ENCODE measurements around the gene NEK8. TPM values are rescaled to one million over a fixed set of nuclear protein-coding genes. Genes with fewer than 3 reads are reported as not detected.
A peak's percentile ranks its signal among the peaks of the same experiment; 100 is the strongest.

NEK8 gene
- total RNA-seq, 4 donors from 2014 or later: 2.1 to 9.5 (median 4.4) TPM

- TF ChIP-seq CTCF (IDR thresholded peaks at IDR 0.05): no peak
- no peak for TF ChIP-seq POLR2A (IDR thresholded peaks at IDR 0.05)
- intact Hi-C loops (cut with DNase I; ENCODE audit: low total_unique reads): no loop called here
- H3K4me3 ChIP-seq (ENCODE audit: low read depth, poor library complexity, severe bottlenecking): peak overlapping the region; percentile 17
- WGBS, 2 donors: 1 to 3% methylated on average over 11 to 21 of the region's 45 CpGs
- DNase-seq (ENCODE audit: low spot score in 2 of 2): peak in 1 of 2 donors; percentile 54
Measured at GRCh38 chr17:28725660-28726225, 2.8 kb upstream of the NEK8 start.

GRCh38 chr17:28726226-28726626 is 2.4 kb upstream of the NEK8 start, which contains the start of gene TLCD1:
TLCD1 (minus strand) TSS chr17:28726233; CDS start chr17:28726097, 136 bp downstream.
- intact Hi-C loops (cut with DNase I; ENCODE audit: low total_unique reads): no loop called here
- DNase-seq (ENCODE audit: low spot score in 2 of 2): peak; percentile 62 to 91
- TF ChIP-seq POLR2A (IDR thresholded peaks at IDR 0.05) (no peak), CTCF (IDR thresholded peaks at IDR 0.05) (no peak)
- WGBS, 2 donors: 0% methylated on average over 4 to 9 of the region's 49 CpGs
- peak within 1 kb of the TSS; percentile 56 for H3K4me3 ChIP-seq (ENCODE audit: low read depth, poor library complexity, severe bottlenecking)

- TF ChIP-seq POLR2A (IDR thresholded peaks at IDR 0.05) (no peak), CTCF (IDR thresholded peaks at IDR 0.05) (peak in 2 of 3 donors; percentile 46 to 99)
- DNase-seq (ENCODE audit: low spot score in 2 of 2): peak; percentile 92 to 98
- WGBS, 2 donors: 1% methylated on average over 45 to 55 of the region's 57 CpGs
- intact Hi-C loops (cut with DNase I; ENCODE audit: low total_unique reads): no loop called here
- peak overlapping the region; percentile 56 for H3K4me3 ChIP-seq (ENCODE audit: low read depth, poor library complexity, severe bottlenecking)
Measured at GRCh38 chr17:28726627-28727491, 1.7 kb upstream of the NEK8 start.

GRCh38 chr17:28729950-28730330 is 1.4 kb downstream of the NEK8 start:
- WGBS, 2 donors: 76 to 85% methylated on average over 11 of the region's 11 CpGs
- DNase-seq (ENCODE audit: low spot score in 2 of 2): no peak
- TF ChIP-seq CTCF (IDR thresholded peaks at IDR 0.05) (no peak), POLR2A (IDR thresholded peaks at IDR 0.05) (no peak)
- no peak overlapping the region for H3K4me3 ChIP-seq (ENCODE audit: low read depth, poor library complexity, severe bottlenecking)
- intact Hi-C loops (cut with DNase I; ENCODE audit: low total_unique reads): no loop called here

GRCh38 chr17:28733346-28733745 is 4.8 kb downstream of the NEK8 start:
- intact Hi-C loops (cut with DNase I; ENCODE audit: low total_unique reads): no loop called here
- WGBS, 2 donors: 74 to 78% methylated on average over 1 of the region's 1 CpG
- TF ChIP-seq POLR2A (IDR thresholded peaks at IDR 0.05) (no peak), CTCF (IDR thresholded peaks at IDR 0.05) (no peak)
- no peak for DNase-seq (ENCODE audit: low spot score in 2 of 2)
- no peak overlapping the region for H3K4me3 ChIP-seq (ENCODE audit: low read depth, poor library complexity, severe bottlenecking)

All from lower leg skin (tissue), 4 donors.